ENCODE results near the gene APOL6. TPM values are rescaled to one million over a fixed set of nuclear protein-coding genes. Genes with fewer than 3 reads are reported as not detected.
A peak's percentile ranks its signal among the peaks of the same experiment; 100 is the strongest.

APOL6 gene
- total RNA-seq, 2 donors from 2014 or later, result 6.0 to 7.9 TPM

DNA sequence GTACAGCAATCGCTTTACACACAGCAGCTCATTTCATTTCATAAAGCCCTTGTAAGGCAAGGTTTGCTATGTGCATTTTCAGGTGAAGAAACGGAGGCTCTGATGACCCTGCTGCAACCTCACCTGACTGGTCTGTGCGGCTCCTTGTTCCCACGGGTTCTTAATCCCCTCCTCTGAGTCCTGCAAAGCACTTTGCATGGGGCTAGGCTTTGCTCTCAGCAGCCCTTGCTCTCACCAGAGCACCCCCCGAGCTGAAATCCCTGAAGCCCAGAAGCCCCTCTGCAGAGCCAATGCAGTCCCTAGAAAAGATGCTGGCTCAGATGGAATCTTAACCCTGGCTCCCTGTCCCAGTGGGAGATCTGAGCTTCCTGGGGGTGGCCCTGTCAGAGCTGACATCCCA lies 11.0 kb upstream of the APOL6 start:
- H3K27me3 ChIP-seq, result no peaks in the 10 kb centered on the region
- TF ChIP-seq CTCF (IDR thresholded peaks at IDR 0.05), result no peak
- TF ChIP-seq POLR2A (IDR thresholded peaks at IDR 0.05), result no peak
- no peak overlapping the region for H3K27ac ChIP-seq
- WGBS, 2 donors, result 59 to 82% methylated on average over 3 to 5 of the region's 5 CpGs
- no peaks in the 10 kb centered on the region for H3K9me3 ChIP-seq
- no peaks in the 10 kb centered on the region for H3K4me1 ChIP-seq
- intact Hi-C loops (cut with DNase I), result loop anchor here (10.0 kb wide), 1 partner anchor 288 kb away; no protein-coding TSS in a partner anchor
- ATAC-seq (no peak), DNase-seq (no peak)
- no peak overlapping the region for H3K4me3 ChIP-seq
- no peaks in the 10 kb centered on the region for H3K36me3 ChIP-seq (replicated peaks in 1 of 2; ENCODE audit: insufficient read depth in 1 of 2, low read depth in 2 of 2)

GRCh38 chr22:35638001-35638400 lies 10.2 kb upstream of the APOL6 start:
- no peaks in the 10 kb centered on the region for H3K9me3 ChIP-seq
- peak overlapping the region in 2 of 4 donors; percentile 15 to 48 for H3K27ac ChIP-seq
- TF ChIP-seq POLR2A (IDR thresholded peaks at IDR 0.05) (no peak), CTCF (IDR thresholded peaks at IDR 0.05) (no peak)
- H3K27me3 ChIP-seq, result no peaks in the 10 kb centered on the region
- no peak for DNase-seq
- no peak overlapping the region for H3K4me3 ChIP-seq
- ATAC-seq, result no peak
- no peaks in the 10 kb centered on the region for H3K4me1 ChIP-seq
- 56 to 70% methylated on average over 5 of the region's 5 CpGs for WGBS, 2 donors
- H3K36me3 ChIP-seq (replicated peaks in 1 of 2; ENCODE audit: insufficient read depth in 1 of 2, low read depth in 2 of 2), result no peaks in the 10 kb centered on the region
- intact Hi-C loops (cut with DNase I), result loop anchor here (10.0 kb wide), 1 partner anchor 287 kb away; no protein-coding TSS in a partner anchor

DNA sequence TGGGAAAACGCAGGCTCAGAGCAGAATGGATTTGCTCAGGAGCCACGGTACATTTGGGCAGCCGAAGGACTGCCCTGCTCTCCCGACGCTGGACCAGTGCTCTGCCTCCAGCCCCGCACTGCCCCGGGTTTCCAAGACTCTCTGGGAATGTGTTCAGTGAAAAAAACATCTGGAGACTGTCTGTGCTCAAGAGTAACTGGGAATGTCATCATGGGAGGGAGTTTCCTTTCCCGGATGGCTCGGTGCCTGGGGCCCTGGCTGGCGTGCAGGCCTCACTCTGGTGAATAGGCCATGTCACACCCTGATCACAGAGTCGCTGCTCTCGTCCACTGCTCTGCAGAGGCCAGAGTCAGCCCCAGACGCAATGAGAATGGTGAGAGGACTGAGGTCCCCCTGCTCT lies 9.8 kb upstream of the APOL6 start:
- H3K4me1 ChIP-seq, result no peaks in the 10 kb centered on the region
- ATAC-seq (peak; percentile 71), DNase-seq (peak; percentile 25 to 50 (median 44))
- no peak for TF ChIP-seq POLR2A (IDR thresholded peaks at IDR 0.05)
- TF ChIP-seq CTCF (IDR thresholded peaks at IDR 0.05), result no peak
- H3K27ac ChIP-seq, result peak overlapping the region in 2 of 4 donors; percentile 15 to 48
- H3K27me3 ChIP-seq, result no peaks in the 10 kb centered on the region
- intact Hi-C loops (cut with DNase I), result loop anchor here (10.0 kb wide), 1 partner anchor 286 kb away; no protein-coding TSS in a partner anchor
- H3K9me3 ChIP-seq, result no peaks in the 10 kb centered on the region
- WGBS, 2 donors, result 64 to 68% methylated on average over 8 to 13 of the region's 13 CpGs
- H3K36me3 ChIP-seq (replicated peaks in 1 of 2; ENCODE audit: insufficient read depth in 1 of 2, low read depth in 2 of 2), result no peaks in the 10 kb centered on the region
- no peak overlapping the region for H3K4me3 ChIP-seq

- no peak overlapping the region for H3K27ac ChIP-seq
- 71 to 73% methylated on average over 7 of the region's 7 CpGs for WGBS, 2 donors
- no peak overlapping the region for H3K4me3 ChIP-seq
- H3K27me3 ChIP-seq, result no peaks in the 10 kb centered on the region
- no peaks in the 10 kb centered on the region for H3K9me3 ChIP-seq
- H3K4me1 ChIP-seq, result no peaks in the 10 kb centered on the region
- DNase-seq (no peak), ATAC-seq (no peak)
- intact Hi-C loops (cut with DNase I), result no loop called here
- H3K36me3 ChIP-seq (replicated peaks in 1 of 2; ENCODE audit: insufficient read depth in 1 of 2, low read depth in 2 of 2), result no peaks in the 10 kb centered on the region
- no peak for TF ChIP-seq CTCF (IDR thresholded peaks at IDR 0.05)
These were observed 6.6 kb upstream of the APOL6 start for GRCh38 chr22:35641494-35642120.

DNA sequence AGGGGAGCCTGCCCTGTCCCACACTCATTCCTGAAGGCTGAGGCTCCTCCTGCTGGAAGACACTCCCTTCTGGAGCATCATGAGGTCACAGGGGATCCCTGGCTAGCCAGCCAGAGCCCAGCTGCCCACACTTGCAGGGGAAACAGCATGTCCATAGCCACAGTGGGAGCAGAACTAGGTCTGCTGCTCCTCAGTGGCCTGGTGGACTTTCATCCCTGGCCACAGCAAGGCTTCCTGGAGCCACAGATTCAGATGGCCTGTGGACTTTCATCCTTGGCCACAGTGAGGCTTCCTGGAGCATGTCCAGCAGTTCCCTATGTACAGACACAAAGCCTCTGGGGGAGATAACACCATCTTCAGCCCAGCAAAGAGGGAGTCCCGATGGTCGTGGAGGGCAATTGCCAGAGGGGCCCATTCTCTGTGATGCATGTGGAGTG lies 5.9 kb upstream of the APOL6 start:
- Histone ChIP-seq H3K36me3 (replicated peaks in 1 of 2; ENCODE audit: insufficient read depth in 1 of 2, low read depth in 2 of 2) (no peaks in the 10 kb centered on the region), H3K4me3 (no peak overlapping the region), H3K9me3 (no peaks in the 10 kb centered on the region), H3K4me1 (no peaks in the 10 kb centered on the region), H3K27me3 (no peaks in the 10 kb centered on the region), H3K27ac (no peak overlapping the region)
- intact Hi-C loops (cut with DNase I), result no loop called here
- TF ChIP-seq CTCF (IDR thresholded peaks at IDR 0.05) (no peak), POLR2A (IDR thresholded peaks at IDR 0.05) (no peak)
- ATAC-seq (no peak), DNase-seq (no peak)
- WGBS, 2 donors, result 51% methylated on average over 2 of the region's 2 CpGs; no CpG with 5 or more reads in 1 of the 2 donors

All from body of pancreas (tissue), 4 donors.